H1 (cell line): ENCODE data around the gene CPNE5. TPM values are rescaled to one million over a fixed set of nuclear protein-coding genes. Genes with fewer than 3 reads are reported as not detected.

Source experiments
- BACH1 ChIP-seq: IDR thresholded peaks from 2 replicates; pipeline ENCODE4 v1.6.1; 2012; ENCODE audit warnings: low read length, improper control_type of control experiment
- CREB1 ChIP-seq: IDR thresholded peaks from 2 replicates; pipeline ENCODE4 v1.6.1; 2012; ENCODE audit warnings: inconsistent platforms
- FOSL1 ChIP-seq: IDR thresholded peaks from 2 replicates; pipeline ENCODE4 v1.6.1; 2011; ENCODE audit warnings: mild to moderate bottlenecking, low read depth, low read length, moderate library complexity; ENCODE audit not compliant: insufficient read depth
- GABPA ChIP-seq: IDR thresholded peaks from 2 replicates; pipeline ENCODE4 v1.6.1; 2011; ENCODE audit warnings: mild to moderate bottlenecking, low read length, moderate library complexity, borderline replicate concordance; ENCODE audit not compliant: insufficient read depth
- MAFK ChIP-seq: IDR thresholded peaks from 2 replicates; pipeline ENCODE4 v1.6.1; 2012; ENCODE audit warnings: low read depth, mild to moderate bottlenecking, improper control_type of control experiment, low read length
- NANOG ChIP-seq: IDR thresholded peaks from 2 replicates; pipeline ENCODE4 v1.6.1; 2011; ENCODE audit warnings: low read length, low read depth, mild to moderate bottlenecking, inconsistent platforms; ENCODE audit not compliant: insufficient read depth, poor library complexity, severe bottlenecking
- TEAD4 ChIP-seq: IDR thresholded peaks from 2 replicates; pipeline ENCODE4 v1.6.1; 2012; ENCODE audit warnings: low read depth, low read length, inconsistent platforms, mixed read lengths
- polyA plus RNA-seq, 7 experiments: library from polyadenylated mRNA; depleted of rRNA in 3 of 7; stranded (reverse) in 5 of 7; unstranded in 2 of 7; fragments of >200 nt in 5 of 7; fragments of 200-250 nt in 2 of 7; gene quantifications; 1 replicate in 5 of 7; 2 replicates in 1 of 7; 4 replicates in 1 of 7; pipeline versions ENCODE4 v1.2.1 to v1.2.3, GENCODE V29; 2011 to 2013; ENCODE audit warnings: missing spikeins in 2 of 7, mixed read lengths in 2 of 7
- total RNA-seq: library from RNA; stranded (reverse); fragmentation: NEBNext Ultra II Directional; extraction: Animal tissue kit (Norgen Biotek cat#: 25700); gene quantifications from 2 replicates; pipeline ENCODE4 v1.2.1, GENCODE V29; 2021
- TF ChIP-seq, protein P1 (sequence below): fragments of 300-600 bp; sonication (generic); IDR thresholded peaks from 2 replicates; pipeline ENCODE4 v1.7.1; 2012; ENCODE audit warnings: low read length, moderate library complexity, mild to moderate bottlenecking, inconsistent platforms; ENCODE audit not compliant: insufficient replicate concordance
- TF ChIP-seq, protein P2 (sequence below): IDR thresholded peaks from 2 replicates; pipeline ENCODE4 v1.6.1; 2012; ENCODE audit warnings: low read length, inconsistent platforms
- TF ChIP-seq, protein P3 (sequence below): IDR thresholded peaks from 2 replicates; pipeline ENCODE4 v1.6.1; 2012; ENCODE audit warnings: inconsistent platforms

The CPNE5 gene
- total and polyA plus RNA-seq, 2 of the 8 experiments (the other 6 are each of a cell fraction or from before 2014, with no cell fraction given) = 0.88 to 1.8 TPM

DNA sequence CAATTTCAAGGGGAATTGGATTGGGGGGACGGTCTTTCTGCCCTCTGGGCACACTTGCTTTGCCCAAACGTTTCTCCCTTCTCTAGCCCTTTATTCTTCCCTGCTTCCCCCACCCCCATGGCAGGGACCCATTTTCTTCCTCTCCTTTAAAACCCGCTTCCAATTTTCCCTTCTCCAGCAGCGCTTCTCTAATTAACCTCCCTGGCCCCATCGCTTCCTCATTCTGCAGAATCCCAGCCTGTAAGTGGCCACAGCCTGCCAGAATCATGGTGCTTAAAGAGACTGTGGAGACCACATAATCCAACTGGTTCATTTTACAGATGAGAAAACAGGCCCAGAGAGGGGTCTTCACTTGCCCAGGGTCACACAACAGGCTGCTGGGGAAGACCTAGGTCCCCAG, 61.4 kb downstream of the CPNE5 start (continued):
- TF ChIP-seq, protein P1, sequence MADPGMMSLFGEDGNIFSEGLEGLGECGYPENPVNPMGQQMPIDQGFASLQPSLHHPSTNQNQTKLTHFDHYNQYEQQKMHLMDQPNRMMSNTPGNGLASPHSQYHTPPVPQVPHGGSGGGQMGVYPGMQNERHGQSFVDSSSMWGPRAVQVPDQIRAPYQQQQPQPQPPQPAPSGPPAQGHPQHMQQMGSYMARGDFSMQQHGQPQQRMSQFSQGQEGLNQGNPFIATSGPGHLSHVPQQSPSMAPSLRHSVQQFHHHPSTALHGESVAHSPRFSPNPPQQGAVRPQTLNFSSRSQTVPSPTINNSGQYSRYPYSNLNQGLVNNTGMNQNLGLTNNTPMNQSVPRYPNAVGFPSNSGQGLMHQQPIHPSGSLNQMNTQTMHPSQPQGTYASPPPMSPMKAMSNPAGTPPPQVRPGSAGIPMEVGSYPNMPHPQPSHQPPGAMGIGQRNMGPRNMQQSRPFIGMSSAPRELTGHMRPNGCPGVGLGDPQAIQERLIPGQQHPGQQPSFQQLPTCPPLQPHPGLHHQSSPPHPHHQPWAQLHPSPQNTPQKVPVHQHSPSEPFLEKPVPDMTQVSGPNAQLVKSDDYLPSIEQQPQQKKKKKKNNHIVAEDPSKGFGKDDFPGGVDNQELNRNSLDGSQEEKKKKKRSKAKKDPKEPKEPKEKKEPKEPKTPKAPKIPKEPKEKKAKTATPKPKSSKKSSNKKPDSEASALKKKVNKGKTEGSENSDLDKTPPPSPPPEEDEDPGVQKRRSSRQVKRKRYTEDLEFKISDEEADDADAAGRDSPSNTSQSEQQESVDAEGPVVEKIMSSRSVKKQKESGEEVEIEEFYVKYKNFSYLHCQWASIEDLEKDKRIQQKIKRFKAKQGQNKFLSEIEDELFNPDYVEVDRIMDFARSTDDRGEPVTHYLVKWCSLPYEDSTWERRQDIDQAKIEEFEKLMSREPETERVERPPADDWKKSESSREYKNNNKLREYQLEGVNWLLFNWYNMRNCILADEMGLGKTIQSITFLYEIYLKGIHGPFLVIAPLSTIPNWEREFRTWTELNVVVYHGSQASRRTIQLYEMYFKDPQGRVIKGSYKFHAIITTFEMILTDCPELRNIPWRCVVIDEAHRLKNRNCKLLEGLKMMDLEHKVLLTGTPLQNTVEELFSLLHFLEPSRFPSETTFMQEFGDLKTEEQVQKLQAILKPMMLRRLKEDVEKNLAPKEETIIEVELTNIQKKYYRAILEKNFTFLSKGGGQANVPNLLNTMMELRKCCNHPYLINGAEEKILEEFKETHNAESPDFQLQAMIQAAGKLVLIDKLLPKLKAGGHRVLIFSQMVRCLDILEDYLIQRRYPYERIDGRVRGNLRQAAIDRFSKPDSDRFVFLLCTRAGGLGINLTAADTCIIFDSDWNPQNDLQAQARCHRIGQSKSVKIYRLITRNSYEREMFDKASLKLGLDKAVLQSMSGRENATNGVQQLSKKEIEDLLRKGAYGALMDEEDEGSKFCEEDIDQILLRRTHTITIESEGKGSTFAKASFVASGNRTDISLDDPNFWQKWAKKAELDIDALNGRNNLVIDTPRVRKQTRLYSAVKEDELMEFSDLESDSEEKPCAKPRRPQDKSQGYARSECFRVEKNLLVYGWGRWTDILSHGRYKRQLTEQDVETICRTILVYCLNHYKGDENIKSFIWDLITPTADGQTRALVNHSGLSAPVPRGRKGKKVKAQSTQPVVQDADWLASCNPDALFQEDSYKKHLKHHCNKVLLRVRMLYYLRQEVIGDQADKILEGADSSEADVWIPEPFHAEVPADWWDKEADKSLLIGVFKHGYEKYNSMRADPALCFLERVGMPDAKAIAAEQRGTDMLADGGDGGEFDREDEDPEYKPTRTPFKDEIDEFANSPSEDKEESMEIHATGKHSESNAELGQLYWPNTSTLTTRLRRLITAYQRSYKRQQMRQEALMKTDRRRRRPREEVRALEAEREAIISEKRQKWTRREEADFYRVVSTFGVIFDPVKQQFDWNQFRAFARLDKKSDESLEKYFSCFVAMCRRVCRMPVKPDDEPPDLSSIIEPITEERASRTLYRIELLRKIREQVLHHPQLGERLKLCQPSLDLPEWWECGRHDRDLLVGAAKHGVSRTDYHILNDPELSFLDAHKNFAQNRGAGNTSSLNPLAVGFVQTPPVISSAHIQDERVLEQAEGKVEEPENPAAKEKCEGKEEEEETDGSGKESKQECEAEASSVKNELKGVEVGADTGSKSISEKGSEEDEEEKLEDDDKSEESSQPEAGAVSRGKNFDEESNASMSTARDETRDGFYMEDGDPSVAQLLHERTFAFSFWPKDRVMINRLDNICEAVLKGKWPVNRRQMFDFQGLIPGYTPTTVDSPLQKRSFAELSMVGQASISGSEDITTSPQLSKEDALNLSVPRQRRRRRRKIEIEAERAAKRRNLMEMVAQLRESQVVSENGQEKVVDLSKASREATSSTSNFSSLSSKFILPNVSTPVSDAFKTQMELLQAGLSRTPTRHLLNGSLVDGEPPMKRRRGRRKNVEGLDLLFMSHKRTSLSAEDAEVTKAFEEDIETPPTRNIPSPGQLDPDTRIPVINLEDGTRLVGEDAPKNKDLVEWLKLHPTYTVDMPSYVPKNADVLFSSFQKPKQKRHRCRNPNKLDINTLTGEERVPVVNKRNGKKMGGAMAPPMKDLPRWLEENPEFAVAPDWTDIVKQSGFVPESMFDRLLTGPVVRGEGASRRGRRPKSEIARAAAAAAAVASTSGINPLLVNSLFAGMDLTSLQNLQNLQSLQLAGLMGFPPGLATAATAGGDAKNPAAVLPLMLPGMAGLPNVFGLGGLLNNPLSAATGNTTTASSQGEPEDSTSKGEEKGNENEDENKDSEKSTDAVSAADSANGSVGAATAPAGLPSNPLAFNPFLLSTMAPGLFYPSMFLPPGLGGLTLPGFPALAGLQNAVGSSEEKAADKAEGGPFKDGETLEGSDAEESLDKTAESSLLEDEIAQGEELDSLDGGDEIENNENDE = no peak
- TF ChIP-seq NANOG (no peak), MAFK (no peak), GABPA (no peak), TEAD4 (no peak), BACH1 (no peak), CREB1 (no peak), FOSL1 (no peak)
- TF ChIP-seq, protein P2, sequence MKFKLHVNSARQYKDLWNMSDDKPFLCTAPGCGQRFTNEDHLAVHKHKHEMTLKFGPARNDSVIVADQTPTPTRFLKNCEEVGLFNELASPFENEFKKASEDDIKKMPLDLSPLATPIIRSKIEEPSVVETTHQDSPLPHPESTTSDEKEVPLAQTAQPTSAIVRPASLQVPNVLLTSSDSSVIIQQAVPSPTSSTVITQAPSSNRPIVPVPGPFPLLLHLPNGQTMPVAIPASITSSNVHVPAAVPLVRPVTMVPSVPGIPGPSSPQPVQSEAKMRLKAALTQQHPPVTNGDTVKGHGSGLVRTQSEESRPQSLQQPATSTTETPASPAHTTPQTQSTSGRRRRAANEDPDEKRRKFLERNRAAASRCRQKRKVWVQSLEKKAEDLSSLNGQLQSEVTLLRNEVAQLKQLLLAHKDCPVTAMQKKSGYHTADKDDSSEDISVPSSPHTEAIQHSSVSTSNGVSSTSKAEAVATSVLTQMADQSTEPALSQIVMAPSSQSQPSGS = no peak
- TF ChIP-seq, protein P3, sequence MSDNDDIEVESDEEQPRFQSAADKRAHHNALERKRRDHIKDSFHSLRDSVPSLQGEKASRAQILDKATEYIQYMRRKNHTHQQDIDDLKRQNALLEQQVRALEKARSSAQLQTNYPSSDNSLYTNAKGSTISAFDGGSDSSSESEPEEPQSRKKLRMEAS = no peak
